ENCODE results near the gene B3GAT1. TPM values are rescaled to one million over a fixed set of nuclear protein-coding genes. Genes with fewer than 3 reads are reported as not detected.
A peak's percentile ranks its signal among the peaks of the same experiment; 100 is the strongest.

The B3GAT1 gene
- total and polyA plus RNA-seq, 12 donors: 0.09 to 10.3 (median 2.1) TPM; not detected in 1

- H3K27ac ChIP-seq: no peak overlapping the region
- intact Hi-C loops (cut with DNase I): no loop called here
- H3K4me3 ChIP-seq: no peak overlapping the region
- TF ChIP-seq CTCF (IDR thresholded peaks at IDR 0.05) (no peak), POLR2A (IDR thresholded peaks at IDR 0.05) (no peak)
- DNase-seq: no peak
- H3K36me3 ChIP-seq (replicated peaks in 1 of 2): no peaks in the 10 kb centered on the region
- H3K9me3 ChIP-seq (replicated peaks in 1 of 3): no peaks in the 10 kb centered on the region
- no peaks in the 10 kb centered on the region for H3K27me3 ChIP-seq
- WGBS, 4 donors: 87 to 95% (median 88%) methylated on average over 7 of the region's 7 CpGs
- H3K4me1 ChIP-seq (replicated peaks in 1 of 2): peaks cover 12 to 13% of the 10 kb centered on the region in 2 donors
These were observed 78.7 kb downstream of the B3GAT1 start for GRCh38 chr11:134333312-134333711.

GRCh38 chr11:134332782-134333181 lies 79.3 kb downstream of the B3GAT1 start:
- Histone ChIP-seq H3K27me3 (no peaks in the 10 kb centered on the region), H3K4me3 (no peak overlapping the region), H3K36me3 (replicated peaks in 1 of 2) (no peaks in the 10 kb centered on the region), H3K4me1 (replicated peaks in 1 of 2) (peaks cover 12 to 13% of the 10 kb centered on the region in 2 donors), H3K9me3 (replicated peaks in 1 of 3) (no peaks in the 10 kb centered on the region), H3K27ac (no peak overlapping the region)
- DNase-seq: no peak
- intact Hi-C loops (cut with DNase I): no loop called here
- TF ChIP-seq CTCF (IDR thresholded peaks at IDR 0.05): no peak
- TF ChIP-seq POLR2A (IDR thresholded peaks at IDR 0.05): no peak
- WGBS, 4 donors: 72 to 89% (median 78%) methylated on average over 7 of the region's 7 CpGs

- TF ChIP-seq POLR2A (IDR thresholded peaks at IDR 0.05) (no peak), CTCF (IDR thresholded peaks at IDR 0.05) (no peak)
- WGBS, 4 donors: 2 to 3% (median 3%) methylated on average over 15 to 40 of the region's 40 CpGs
- peak overlapping the region in 2 of 4 donors; percentile 13 to 56 for H3K4me3 ChIP-seq
- H3K27ac ChIP-seq: no peak overlapping the region
- H3K4me1 ChIP-seq (replicated peaks in 1 of 2): peaks cover 12 to 13% of the 10 kb centered on the region in 2 donors
- intact Hi-C loops (cut with DNase I): no loop called here
- no peaks in the 10 kb centered on the region for H3K27me3 ChIP-seq
- no peaks in the 10 kb centered on the region for H3K9me3 ChIP-seq (replicated peaks in 1 of 3)
- no peaks in the 10 kb centered on the region for H3K36me3 ChIP-seq (replicated peaks in 1 of 2)
- DNase-seq: peak in 1 of 7 donors; percentile 22
These were observed 79.8 kb downstream of the B3GAT1 start for GRCh38 chr11:134332189-134332631.

- H3K27me3 ChIP-seq: no peaks in the 10 kb centered on the region
- H3K4me1 ChIP-seq (replicated peaks in 1 of 2): peaks cover 12 to 13% of the 10 kb centered on the region in 2 donors
- H3K9me3 ChIP-seq (replicated peaks in 1 of 3): no peaks in the 10 kb centered on the region
- intact Hi-C loops (cut with DNase I): no loop called here
- H3K27ac ChIP-seq: no peak within 1 kb of the TSS
- TF ChIP-seq CTCF (IDR thresholded peaks at IDR 0.05) (no peak), POLR2A (IDR thresholded peaks at IDR 0.05) (no peak)
- peak; percentile 41 to 80 (median 79) for DNase-seq
- H3K36me3 ChIP-seq (replicated peaks in 1 of 2): no peaks in the 10 kb centered on the region
- 1% methylated on average over 18 to 80 of the region's 80 CpGs for WGBS, 4 donors
- peak within 1 kb of the TSS in 2 of 4 donors; percentile 20 to 56 for H3K4me3 ChIP-seq
These were observed 80.5 kb downstream of the B3GAT1 start, which contains the start of gene GLB1L2 for GRCh38 chr11:134331354-134332188. TSS of gene GLB1L2 (plus strand) at chr11:134331988. CDS start at chr11:134332062, 74 bp downstream.

All from adrenal gland (tissue), 12 donors.